Hematopoietic multipotent progenitor cell treated with erythropoietin and hydrocortisone succinate and interleukin-3 and kit ligand, for 4 days (in vitro differentiated cells): Measurements from ENCODE around the gene TCHP.
"Not testable (repeated sequence)": the region's sequence is repeated elsewhere in the genome, so short reads cannot be mapped to it uniquely, and the experiment has no call there.

Experiments used
- DNase-seq: peaks from one replicate; pipeline ENCODE4 v3.0.0-alpha.2; 2015

TCHP gene

GRCh38 chr12:109880043-109880931, 19.8 kb upstream of the TCHP start, which contains the start of gene GLTP:
GLTP (minus strand) TSS chr12:109880541; CDS start chr12:109880374, 167 bp downstream.
- DNase-seq = peak; percentile 95

- DNase-seq = no peak
Observed at GRCh38 chr12:109880938-109881337, 19.1 kb upstream of the TCHP start.

GRCh38 chr12:109881752-109882151, 18.3 kb upstream of the TCHP start:
- DNase-seq = peak; percentile 17

- DNase-seq = peak; percentile 31
Observed at GRCh38 chr12:109883461-109883860, 16.6 kb upstream of the TCHP start.

- DNase-seq = no peak
Observed at GRCh38 chr12:109885616-109886015, 14.5 kb upstream of the TCHP start.

GRCh38 chr12:109888179-109889020, 11.7 kb upstream of the TCHP start:
- peak; percentile 54 for DNase-seq

- no peak for DNase-seq
Observed at GRCh38 chr12:109890620-109891170, 9.4 kb upstream of the TCHP start.

GRCh38 chr12:109891731-109892130, 8.3 kb upstream of the TCHP start:
- not testable (repeated sequence) for DNase-seq

- DNase-seq = no peak
Observed at GRCh38 chr12:109892165-109892715, 7.8 kb upstream of the TCHP start.

- no peak for DNase-seq
Observed at GRCh38 chr12:109892748-109893147, 7.3 kb upstream of the TCHP start.

GRCh38 chr12:109893261-109893995, 6.6 kb upstream of the TCHP start:
- no peak for DNase-seq

GRCh38 chr12:109894939-109895338, 5.1 kb upstream of the TCHP start:
- no peak for DNase-seq

GRCh38 chr12:109896188-109896587, 3.9 kb upstream of the TCHP start:
- no peak for DNase-seq

GRCh38 chr12:109897029-109897428, 3.0 kb upstream of the TCHP start:
- no peak for DNase-seq

GRCh38 chr12:109899345-109899744, 729 bp upstream of the TCHP start:
- not testable (repeated sequence) for DNase-seq

- peak; percentile 51 for DNase-seq
Observed at GRCh38 chr12:109900752-109901580, 892 bp downstream of the TCHP start.

- no peak for DNase-seq
Observed at GRCh38 chr12:109902891-109903418, 2.9 kb downstream of the TCHP start.

GRCh38 chr12:109905301-109905700, 5.2 kb downstream of the TCHP start:
- DNase-seq = no peak

- no peak for DNase-seq
Observed at GRCh38 chr12:109910254-109910968, 10.3 kb downstream of the TCHP start.

GRCh38 chr12:109910969-109911348, 10.9 kb downstream of the TCHP start:
- peak; percentile 73 for DNase-seq
